Measurements from ENCODE around the gene BLOC1S6.

The BLOC1S6 gene

DNA sequence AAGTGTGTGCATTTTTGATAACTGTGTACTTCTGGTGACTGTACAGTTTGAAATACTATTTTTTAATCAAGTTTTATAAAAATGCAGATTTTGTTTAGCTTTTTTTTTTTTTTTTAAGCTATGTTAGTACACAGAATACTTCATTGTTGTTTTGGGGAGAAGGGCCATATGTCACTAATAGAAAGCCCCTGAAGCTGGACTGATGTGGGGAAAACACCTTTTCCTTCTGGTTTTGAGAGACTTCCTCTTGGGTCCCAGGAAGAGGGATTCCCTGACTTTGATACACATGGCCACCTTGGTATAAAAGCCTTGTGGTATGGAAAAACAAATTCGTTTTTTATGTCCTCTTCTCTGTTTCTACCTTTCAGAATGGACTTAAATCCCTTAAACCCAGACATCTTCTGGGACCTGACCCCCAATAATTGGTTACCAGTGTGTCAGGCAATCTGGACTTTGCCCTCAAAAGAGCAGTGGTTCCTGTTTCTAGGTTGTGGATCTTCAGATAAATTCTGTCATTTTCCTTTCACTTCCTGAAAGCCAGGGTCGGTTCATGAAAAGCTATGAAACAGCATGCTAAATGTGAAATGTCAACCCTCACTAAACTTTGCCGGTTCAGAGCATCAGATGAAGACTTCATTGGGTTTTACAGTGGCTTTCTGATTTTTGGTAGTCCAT is 31.1 kb upstream of the BLOC1S6 start:
- DNase-seq (ENCODE audit: insufficient read length) (no peak), FAIRE-seq (no peak)
- no peak for TF ChIP-seq POLR2AphosphoS5 (IDR thresholded peaks at IDR 0.05; ENCODE audit: low read depth, low read length)
- TF ChIP-seq TAF1 (IDR thresholded peaks at IDR 0.05; ENCODE audit: borderline replicate concordance, low read depth, low read length): no peak
- no peak for TF ChIP-seq POLR2A (IDR thresholded peaks at IDR 0.05; ENCODE audit: low read depth, low read length)

- TF ChIP-seq POLR2A (IDR thresholded peaks at IDR 0.05; ENCODE audit: low read depth, low read length): no peak
- no peak for TF ChIP-seq TAF1 (IDR thresholded peaks at IDR 0.05; ENCODE audit: borderline replicate concordance, low read depth, low read length)
- TF ChIP-seq POLR2AphosphoS5 (IDR thresholded peaks at IDR 0.05; ENCODE audit: low read depth, low read length): no peak
- no peak for DNase-seq (ENCODE audit: insufficient read length)
- no peak for FAIRE-seq
These were observed 14.6 kb upstream of the BLOC1S6 start for GRCh38 chr15:45572617-45573016.

DNA sequence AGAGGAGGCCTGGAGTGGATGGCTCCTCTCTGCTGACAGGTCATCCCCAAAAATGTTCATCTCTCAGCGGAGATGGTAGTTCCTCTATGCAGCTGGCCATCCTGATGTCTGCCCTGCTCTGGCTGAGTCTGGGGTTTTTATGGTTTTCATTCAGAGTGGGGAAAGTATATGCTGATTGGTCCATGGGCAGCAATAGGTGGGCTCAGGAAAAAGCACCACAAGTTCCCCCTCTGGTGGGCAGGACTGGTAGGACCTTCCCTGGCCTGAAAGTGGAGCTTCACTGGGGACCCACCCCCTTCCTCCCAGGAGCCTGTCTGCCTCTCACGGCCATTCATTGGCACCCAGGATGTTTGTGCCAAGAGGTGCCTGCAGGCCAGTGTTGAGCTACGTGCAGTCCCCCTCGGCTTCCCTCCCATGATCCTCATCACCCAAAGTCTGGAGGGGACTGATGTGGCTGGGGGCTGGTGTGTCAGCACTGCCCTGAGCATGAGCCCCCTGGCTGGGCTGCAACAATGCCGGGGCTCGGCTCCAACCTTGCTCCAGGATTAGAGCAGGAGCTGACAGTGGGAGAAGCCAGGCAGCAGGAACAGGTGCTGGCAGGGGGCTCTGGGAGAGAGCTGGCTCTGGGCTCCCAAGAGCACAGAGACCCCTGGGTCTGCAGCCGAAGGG is 13.1 kb upstream of the BLOC1S6 start:
- FAIRE-seq: no peak
- DNase-seq (ENCODE audit: insufficient read length): no peak
- TF ChIP-seq POLR2AphosphoS5 (IDR thresholded peaks at IDR 0.05; ENCODE audit: low read depth, low read length) (no peak), POLR2A (IDR thresholded peaks at IDR 0.05; ENCODE audit: low read depth, low read length) (no peak), TAF1 (IDR thresholded peaks at IDR 0.05; ENCODE audit: borderline replicate concordance, low read depth, low read length) (no peak)

DNA sequence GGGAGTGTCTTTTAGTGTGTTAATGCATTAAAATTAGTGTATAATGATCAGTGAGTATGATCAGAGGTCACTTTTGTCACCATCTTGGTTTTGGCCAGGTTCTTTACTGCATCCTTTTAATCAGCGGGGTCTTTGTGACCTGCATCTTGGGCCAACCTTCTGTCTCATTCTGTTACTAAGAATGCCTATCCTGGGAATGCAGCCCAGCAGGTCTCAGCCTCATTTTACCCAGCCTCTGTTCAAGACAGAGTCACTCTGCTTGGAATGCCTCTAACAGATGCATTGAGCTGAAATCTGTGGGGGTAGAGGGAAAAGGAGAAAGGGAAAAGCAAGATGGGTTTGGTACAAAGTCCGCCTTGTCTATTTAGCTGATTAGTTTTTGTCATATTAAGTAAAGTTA is 5.3 kb upstream of the BLOC1S6 start:
- TF ChIP-seq TAF1 (IDR thresholded peaks at IDR 0.05; ENCODE audit: borderline replicate concordance, low read depth, low read length) (no peak), POLR2A (IDR thresholded peaks at IDR 0.05; ENCODE audit: low read depth, low read length) (no peak), POLR2AphosphoS5 (IDR thresholded peaks at IDR 0.05; ENCODE audit: low read depth, low read length) (no peak)
- no peak for DNase-seq (ENCODE audit: insufficient read length)
- FAIRE-seq: no peak

DNA sequence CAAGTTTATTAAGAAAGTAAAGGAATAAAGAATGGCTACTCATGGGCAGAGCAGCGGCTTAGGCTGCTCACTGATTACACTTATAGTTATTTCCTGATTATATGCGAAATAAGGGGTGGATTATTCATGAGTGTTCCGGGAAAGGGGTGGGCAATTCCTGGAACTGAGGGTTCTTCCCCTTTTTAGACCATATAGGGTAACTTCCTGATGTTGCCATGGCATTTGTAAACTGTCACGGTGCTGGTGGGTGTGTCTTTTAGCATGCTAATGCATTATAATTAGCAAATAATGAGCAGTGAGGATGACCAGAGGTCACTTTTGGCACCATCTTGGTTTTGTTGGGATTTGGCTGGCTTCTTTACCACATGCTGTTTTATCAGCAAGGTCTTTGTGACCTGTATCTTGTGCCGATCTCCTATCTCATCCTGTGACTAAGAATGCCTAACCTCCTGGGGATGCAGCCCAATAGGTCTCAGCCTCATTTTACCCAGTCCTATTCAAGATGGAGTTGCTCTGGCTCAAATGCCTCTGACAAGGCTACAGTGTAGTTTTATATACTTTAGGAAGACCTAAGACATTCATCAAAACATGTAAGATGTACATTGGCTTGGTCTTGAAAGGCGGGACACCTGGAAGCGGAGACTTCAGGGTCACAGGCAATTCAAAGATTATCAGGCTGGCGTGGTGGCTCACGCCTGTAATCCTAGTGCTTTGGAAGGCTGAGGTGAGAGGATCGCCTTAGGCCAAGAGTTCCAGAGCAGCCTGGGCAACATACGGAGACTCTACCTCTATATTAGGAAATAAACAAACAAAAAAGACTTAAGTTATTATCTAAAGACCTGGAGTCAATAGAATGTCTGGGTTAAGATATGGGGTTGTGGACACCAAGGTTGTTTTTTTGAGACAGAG is 3.2 kb upstream of the BLOC1S6 start:
- DNase-seq (ENCODE audit: insufficient read length) (no peak), FAIRE-seq (no peak)
- no peak for TF ChIP-seq POLR2A (IDR thresholded peaks at IDR 0.05; ENCODE audit: low read depth, low read length)
- no peak for TF ChIP-seq POLR2AphosphoS5 (IDR thresholded peaks at IDR 0.05; ENCODE audit: low read depth, low read length)
- no peak for TF ChIP-seq TAF1 (IDR thresholded peaks at IDR 0.05; ENCODE audit: borderline replicate concordance, low read depth, low read length)

- no peak for DNase-seq (ENCODE audit: insufficient read length)
- TF ChIP-seq TAF1 (IDR thresholded peaks at IDR 0.05; ENCODE audit: borderline replicate concordance, low read depth, low read length): no peak
These were observed 1.9 kb upstream of the BLOC1S6 start for GRCh38 chr15:45585069-45585791.

GRCh38 chr15:45586125-45586524 is 1.1 kb upstream of the BLOC1S6 start:
- no peak for DNase-seq (ENCODE audit: insufficient read length)
- no peak for FAIRE-seq
- no peak for TF ChIP-seq TAF1 (IDR thresholded peaks at IDR 0.05; ENCODE audit: borderline replicate concordance, low read depth, low read length)
- no peak for TF ChIP-seq POLR2AphosphoS5 (IDR thresholded peaks at IDR 0.05; ENCODE audit: low read depth, low read length)
- TF ChIP-seq POLR2A (IDR thresholded peaks at IDR 0.05; ENCODE audit: low read depth, low read length): no peak

More at GRCh38 chr15:45585069-45585791, 1.9 kb upstream of the BLOC1S6 start:
- FAIRE-seq: peak; percentile 21

DNA sequence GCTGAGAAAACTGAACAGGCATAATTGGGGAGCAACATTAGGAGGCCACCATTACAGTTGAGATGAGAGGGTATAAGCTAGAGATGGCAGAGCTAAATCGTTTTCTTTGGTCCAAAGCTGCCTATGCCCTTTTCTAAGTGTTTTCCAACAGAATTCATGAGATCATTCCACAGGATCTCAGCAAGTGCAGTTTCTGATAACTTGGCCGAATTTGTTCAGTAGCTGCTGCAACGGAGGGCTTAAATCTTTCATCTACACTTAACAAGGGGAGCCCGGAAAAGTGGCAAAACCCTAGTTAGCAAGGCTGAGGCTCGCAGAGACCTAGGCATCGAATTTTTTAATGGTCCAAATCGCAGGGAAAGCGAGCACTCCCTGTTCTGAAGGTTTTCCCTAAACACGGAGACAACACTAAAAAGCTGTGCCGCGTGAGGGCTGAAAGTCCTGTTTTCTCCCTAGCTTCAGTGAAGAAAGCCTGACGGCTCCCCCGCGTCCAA is 531 bp upstream of the BLOC1S6 start:
- DNase-seq (ENCODE audit: insufficient read length) (no peak), FAIRE-seq (peak; percentile 81)
- no peak for TF ChIP-seq POLR2AphosphoS5 (IDR thresholded peaks at IDR 0.05; ENCODE audit: low read depth, low read length)
- no peak for TF ChIP-seq TAF1 (IDR thresholded peaks at IDR 0.05; ENCODE audit: borderline replicate concordance, low read depth, low read length)
- no peak for TF ChIP-seq POLR2A (IDR thresholded peaks at IDR 0.05; ENCODE audit: low read depth, low read length)

GRCh38 chr15:45587863-45588170 is 638 bp downstream of the BLOC1S6 start:
- DNase-seq (ENCODE audit: insufficient read length) (no peak), FAIRE-seq (no peak)
- TF ChIP-seq TAF1 (IDR thresholded peaks at IDR 0.05; ENCODE audit: borderline replicate concordance, low read depth, low read length) (no peak), POLR2AphosphoS5 (IDR thresholded peaks at IDR 0.05; ENCODE audit: low read depth, low read length) (no peak), POLR2A (IDR thresholded peaks at IDR 0.05; ENCODE audit: low read depth, low read length) (no peak)

DNA sequence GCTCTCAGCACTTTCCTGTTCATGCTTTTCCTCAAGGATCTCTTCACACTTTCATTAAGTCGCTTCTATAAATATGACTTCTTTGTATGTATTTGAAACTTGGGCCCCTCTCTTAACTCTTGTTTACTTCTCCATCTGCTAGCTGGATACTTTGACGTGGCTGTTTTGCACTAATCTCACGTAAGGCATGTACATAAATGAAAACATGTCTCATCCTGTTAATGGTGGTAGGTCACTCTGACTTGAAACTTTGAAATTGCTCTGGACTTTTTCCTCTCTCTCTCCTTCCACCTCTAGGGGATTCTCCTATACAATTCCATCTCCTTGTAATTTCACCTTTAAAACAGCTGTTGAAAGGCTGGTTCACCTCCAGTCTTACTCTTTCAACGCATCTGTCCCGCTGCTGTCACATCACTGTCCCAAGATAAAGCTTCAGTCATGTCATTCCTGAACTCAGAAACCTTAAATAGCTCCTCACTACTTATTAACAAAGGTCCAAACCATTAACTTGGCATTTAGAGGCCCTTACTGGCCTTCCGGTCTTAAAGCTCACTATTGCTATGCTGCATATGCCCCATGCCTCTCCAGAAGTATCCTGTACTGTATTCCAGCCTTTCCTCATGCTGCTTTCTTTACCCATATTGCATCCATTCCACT is 1.2 kb downstream of the BLOC1S6 start:
- DNase-seq (ENCODE audit: insufficient read length): no peak
- TF ChIP-seq POLR2AphosphoS5 (IDR thresholded peaks at IDR 0.05; ENCODE audit: low read depth, low read length) (no peak), POLR2A (IDR thresholded peaks at IDR 0.05; ENCODE audit: low read depth, low read length) (no peak), TAF1 (IDR thresholded peaks at IDR 0.05; ENCODE audit: borderline replicate concordance, low read depth, low read length) (no peak)
- peak; percentile 60 for FAIRE-seq
